Osteoblast (primary cell): ENCODE data around the gene COL13A1. TPM values are rescaled to one million over a fixed set of nuclear protein-coding genes. Genes with fewer than 3 reads are reported as not detected.

Source experiments
- DNase-seq: peaks from one replicate; pipeline ENCODE4 v3.0.0; 2011; ENCODE audit warnings: low spot score, mixed read lengths; ENCODE audit not compliant: insufficient read length; ENCODE audit errors: missing footprints
- H2AFZ ChIP-seq: 2 replicates; pipeline ENCODE4 v1.6.0; 2011; ENCODE audit warnings: mild to moderate bottlenecking, low read length
- H3K27ac ChIP-seq: 2 replicates; pipeline ENCODE4 v1.5.1; 2011; ENCODE audit warnings: mild to moderate bottlenecking, low read depth, low read length, moderate library complexity
- H3K27me3 ChIP-seq: 2 replicates; pipeline ENCODE4 v1.6.0; 2012; ENCODE audit warnings: mild to moderate bottlenecking, control low read depth, inconsistent platforms, low read length, moderate library complexity; ENCODE audit not compliant: insufficient read depth
- H3K36me3 ChIP-seq: 2 replicates; pipeline ENCODE4 v1.5.1; 2011; ENCODE audit warnings: mild to moderate bottlenecking, low read length, control low read depth, moderate library complexity; ENCODE audit not compliant: insufficient read depth
- H3K4me1 ChIP-seq: 2 replicates; pipeline ENCODE4 v1.5.1; 2011; ENCODE audit warnings: mild to moderate bottlenecking, low read length, control low read depth, moderate library complexity; ENCODE audit not compliant: insufficient read depth
- H3K4me2 ChIP-seq: 2 replicates; pipeline ENCODE4 v1.6.0; 2011; ENCODE audit warnings: mild to moderate bottlenecking, low read length; ENCODE audit not compliant: insufficient read depth
- H3K4me3 ChIP-seq: fragments of 200-600 bp; sonication (generic); 3 replicates; pipeline ENCODE4 v1.5.1; 2012; ENCODE audit warnings: mild to moderate bottlenecking, low read length, inconsistent platforms; ENCODE audit not compliant: insufficient read depth
- H3K79me2 ChIP-seq: 2 replicates; pipeline ENCODE4 v1.6.0; 2012; ENCODE audit warnings: mild to moderate bottlenecking, low read length, control low read depth, inconsistent platforms; ENCODE audit not compliant: insufficient read depth
- H3K9me3 ChIP-seq: 2 replicates; pipeline ENCODE4 v1.5.1; 2011; ENCODE audit warnings: low read depth, low read length, control low read depth
- H4K20me1 ChIP-seq: 2 replicates; pipeline ENCODE4 v1.6.0; 2012; ENCODE audit warnings: mild to moderate bottlenecking, low read length, control low read depth; ENCODE audit not compliant: insufficient read depth
- total RNA-seq: library from RNA; depleted of rRNA; stranded (reverse); fragments of >200 nt; gene quantifications from 2 replicates; pipeline ENCODE4 v1.2.3, GENCODE V29; 2012
- TF ChIP-seq, protein P1 (sequence below): IDR thresholded peaks from 2 replicates; pipeline ENCODE4 v1.5.1; 2011; ENCODE audit warnings: mild to moderate bottlenecking, low read depth, low read length, moderate library complexity; ENCODE audit errors: extremely low read depth

The COL13A1 gene
- total RNA-seq, 1 donor, result 1.1 TPM

DNA sequence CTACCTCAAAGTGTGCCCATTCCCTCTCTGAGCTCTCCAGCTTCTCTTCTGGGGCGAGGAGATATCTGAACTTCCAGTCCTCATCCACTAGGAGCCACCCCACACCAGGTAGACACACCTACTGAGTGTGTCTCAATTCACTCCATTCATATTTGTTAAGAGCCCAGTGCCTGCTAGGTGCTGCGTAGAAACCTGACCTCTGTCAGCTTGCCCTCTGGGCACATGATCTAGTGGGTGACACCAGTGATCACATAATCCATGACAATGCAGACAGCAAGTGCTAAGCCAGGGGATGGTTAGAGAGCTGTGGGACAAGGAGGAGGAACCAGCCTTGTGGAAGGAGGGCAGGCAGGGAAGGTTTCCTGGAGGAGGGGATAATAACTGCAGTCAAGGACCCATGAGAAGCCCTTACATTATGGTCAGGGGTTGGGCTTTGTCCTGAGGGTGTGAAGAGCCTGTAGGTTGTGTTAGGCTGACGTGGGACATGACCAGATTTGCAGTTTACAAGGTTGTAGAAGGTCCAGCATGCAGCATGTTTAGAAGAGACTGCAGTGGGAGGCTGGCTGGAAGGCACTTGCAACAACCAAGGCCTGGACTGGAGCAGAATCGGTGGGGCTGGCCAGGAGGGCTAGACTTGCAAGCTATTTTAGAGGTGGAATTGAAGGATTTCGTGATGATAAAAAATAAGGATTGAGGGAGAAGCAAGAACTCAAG is 81.8 kb downstream of the COL13A1 start:
- H3K27ac ChIP-seq, result no peak overlapping the region
- H3K4me1 ChIP-seq, result peaks cover 10% of the 10 kb centered on the region
- no peaks in the 10 kb centered on the region for H3K36me3 ChIP-seq
- no peaks in the 10 kb centered on the region for H3K79me2 ChIP-seq
- TF ChIP-seq, protein P1, sequence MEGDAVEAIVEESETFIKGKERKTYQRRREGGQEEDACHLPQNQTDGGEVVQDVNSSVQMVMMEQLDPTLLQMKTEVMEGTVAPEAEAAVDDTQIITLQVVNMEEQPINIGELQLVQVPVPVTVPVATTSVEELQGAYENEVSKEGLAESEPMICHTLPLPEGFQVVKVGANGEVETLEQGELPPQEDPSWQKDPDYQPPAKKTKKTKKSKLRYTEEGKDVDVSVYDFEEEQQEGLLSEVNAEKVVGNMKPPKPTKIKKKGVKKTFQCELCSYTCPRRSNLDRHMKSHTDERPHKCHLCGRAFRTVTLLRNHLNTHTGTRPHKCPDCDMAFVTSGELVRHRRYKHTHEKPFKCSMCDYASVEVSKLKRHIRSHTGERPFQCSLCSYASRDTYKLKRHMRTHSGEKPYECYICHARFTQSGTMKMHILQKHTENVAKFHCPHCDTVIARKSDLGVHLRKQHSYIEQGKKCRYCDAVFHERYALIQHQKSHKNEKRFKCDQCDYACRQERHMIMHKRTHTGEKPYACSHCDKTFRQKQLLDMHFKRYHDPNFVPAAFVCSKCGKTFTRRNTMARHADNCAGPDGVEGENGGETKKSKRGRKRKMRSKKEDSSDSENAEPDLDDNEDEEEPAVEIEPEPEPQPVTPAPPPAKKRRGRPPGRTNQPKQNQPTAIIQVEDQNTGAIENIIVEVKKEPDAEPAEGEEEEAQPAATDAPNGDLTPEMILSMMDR, result no peak
- peak; percentile 54 for DNase-seq
- H3K27me3 ChIP-seq, result no peaks in the 10 kb centered on the region
- H4K20me1 ChIP-seq, result no peaks in the 10 kb centered on the region
- H2AFZ ChIP-seq, result no peak overlapping the region
- H3K9me3 ChIP-seq, result no peaks in the 10 kb centered on the region
- H3K4me3 ChIP-seq, result no peak overlapping the region
- no peak overlapping the region for H3K4me2 ChIP-seq

DNA sequence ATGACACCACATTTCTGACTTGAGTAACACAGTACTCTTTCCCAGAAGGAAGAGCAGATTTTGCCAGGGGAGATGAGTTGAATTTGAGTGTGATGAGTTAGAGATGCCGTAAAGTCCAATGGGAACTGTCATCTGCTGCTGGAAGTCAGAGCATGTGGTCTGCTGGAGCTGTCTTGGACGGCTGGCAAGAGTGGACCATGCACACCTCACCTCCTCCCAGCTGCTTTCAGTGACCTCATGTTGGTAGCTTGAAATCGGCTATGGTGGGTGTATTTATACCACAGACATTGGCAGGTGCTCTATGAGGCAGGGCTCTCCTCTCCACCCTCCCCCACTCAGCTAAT is 82.3 kb downstream of the COL13A1 start:
- Histone ChIP-seq H3K4me3 (no peak overlapping the region), H2AFZ (no peak overlapping the region), H3K4me1 (peaks cover 10% of the 10 kb centered on the region), H3K79me2 (no peaks in the 10 kb centered on the region), H3K4me2 (no peak overlapping the region), H3K9me3 (no peaks in the 10 kb centered on the region), H3K36me3 (no peaks in the 10 kb centered on the region), H3K27me3 (no peaks in the 10 kb centered on the region), H3K27ac (no peak overlapping the region), H4K20me1 (no peaks in the 10 kb centered on the region)
- TF ChIP-seq, protein P1, result no peak
- peak; percentile 39 for DNase-seq

DNA sequence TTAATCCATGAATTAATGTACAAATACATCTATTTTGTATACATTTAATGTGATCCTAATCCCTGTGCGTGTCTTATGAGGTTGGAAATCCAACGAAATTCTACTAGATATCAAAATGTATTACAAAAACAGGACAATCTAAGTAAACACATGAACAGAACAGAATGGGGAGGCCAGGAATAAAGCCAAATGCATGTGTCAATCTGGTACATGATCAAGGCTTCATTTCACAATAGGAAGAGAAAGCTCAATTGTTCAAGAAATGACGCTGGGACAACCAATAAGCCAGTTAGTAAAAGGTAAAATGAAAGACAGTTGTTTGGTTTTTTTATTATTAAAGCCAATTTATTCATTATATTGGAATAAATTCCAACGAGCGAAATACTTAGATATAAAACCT is 83.0 kb downstream of the COL13A1 start:
- Histone ChIP-seq H3K79me2 (no peaks in the 10 kb centered on the region), H3K27me3 (no peaks in the 10 kb centered on the region), H3K36me3 (no peaks in the 10 kb centered on the region), H3K4me3 (no peak overlapping the region), H3K27ac (no peak overlapping the region), H4K20me1 (no peaks in the 10 kb centered on the region), H3K9me3 (no peaks in the 10 kb centered on the region), H3K4me1 (peaks cover 10% of the 10 kb centered on the region), H3K4me2 (no peak overlapping the region), H2AFZ (no peak overlapping the region)
- no peak for DNase-seq
- TF ChIP-seq, protein P1, result no peak

DNA sequence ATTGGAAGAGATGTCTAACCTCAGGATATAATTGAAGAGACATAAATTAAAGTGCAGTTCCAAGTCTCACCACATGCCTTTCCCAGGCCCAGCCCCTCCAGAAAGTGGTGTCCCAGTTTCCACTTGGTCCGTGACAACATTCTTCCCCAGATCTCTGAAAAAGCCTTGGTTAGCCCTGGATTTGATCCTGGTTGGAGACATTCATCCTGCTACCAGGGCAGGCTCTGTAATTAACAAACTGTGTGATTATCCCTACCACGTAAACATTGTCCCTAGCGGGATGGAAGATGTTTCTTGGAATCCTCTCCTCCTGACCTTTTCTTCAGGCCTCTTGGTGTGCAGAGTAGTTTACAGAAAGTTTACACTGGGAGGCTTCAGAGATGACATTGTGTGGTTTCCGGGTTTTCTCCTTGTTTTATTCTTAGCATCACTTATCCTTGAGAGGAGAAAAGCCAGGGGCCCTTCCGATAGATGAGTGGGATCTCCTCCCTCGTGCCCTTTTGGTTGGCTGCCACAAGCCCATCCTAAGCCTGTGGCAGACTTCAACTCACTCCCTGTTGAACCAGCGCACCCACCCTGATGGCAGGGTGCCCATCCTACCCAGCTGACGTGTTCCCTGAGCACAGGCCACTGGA is 83.8 kb downstream of the COL13A1 start:
- H3K9me3 ChIP-seq, result no peaks in the 10 kb centered on the region
- DNase-seq, result peak; percentile 88
- H3K4me1 ChIP-seq, result peaks cover 6% of the 10 kb centered on the region
- H3K27ac ChIP-seq, result no peak overlapping the region
- no peak overlapping the region for H3K4me3 ChIP-seq
- H3K36me3 ChIP-seq, result no peaks in the 10 kb centered on the region
- TF ChIP-seq, protein P1, result peak; percentile 44
- no peaks in the 10 kb centered on the region for H4K20me1 ChIP-seq
- H3K79me2 ChIP-seq, result no peaks in the 10 kb centered on the region
- peak overlapping the region; percentile 61 for H2AFZ ChIP-seq
- no peaks in the 10 kb centered on the region for H3K27me3 ChIP-seq
- H3K4me2 ChIP-seq, result no peak overlapping the region
